Esophagus muscularis mucosa (tissue), 4 donors: ENCODE data around the gene PAK4. TPM values are rescaled to one million over a fixed set of nuclear protein-coding genes. Genes with fewer than 3 reads are reported as not detected.

ENCODE experiments used
- DNase-seq: peaks from one replicate; pipeline ENCODE4 v3.0.0-alpha.2; 2017; ENCODE audit errors: extremely low spot score
- H3K27ac ChIP-seq, 4 donors: fragments of 200-600 bp; sonication (generic); replicated peaks in 1 of 4; 1 replicate in 3 of 4; 2 replicates in 1 of 4; pipeline ENCODE4 v1.5.1; 2016 to 2019; ENCODE audit warnings: mild to moderate bottlenecking in 1 of 4
- H3K27me3 ChIP-seq, 4 donors: fragments of 200-600 bp; sonication (generic); one replicate each; pipeline versions ENCODE4 v1.5.1 to v1.6.0; 2016 to 2019
- H3K36me3 ChIP-seq, 4 donors: fragments of 200-600 bp; sonication (generic); one replicate each; pipeline ENCODE4 v1.5.1; 2016 to 2019
- H3K4me1 ChIP-seq, 4 donors: fragments of 200-600 bp; sonication (generic); one replicate each; pipeline ENCODE4 v1.5.1; 2016 to 2019
- H3K4me3 ChIP-seq, 4 donors: fragments of 200-600 bp; sonication (generic); 1 replicate in 2 of 4; 2 replicates in 2 of 4; pipeline ENCODE4 v1.5.1; 2016 to 2019; ENCODE audit warnings: mild to moderate bottlenecking in 4 of 4, moderate library complexity in 1 of 4
- H3K9me3 ChIP-seq, 4 donors: fragments of 200-600 bp; sonication (generic); 1 replicate in 3 of 4; 2 replicates in 1 of 4; pipeline ENCODE4 v1.5.1; 2016 to 2019
- CTCF ChIP-seq, 3 experiments: fragments of 200-600 bp in 2 of 3; fragments of 450-650 bp in 1 of 3; sonication (generic) in 2 of 3; IDR thresholded peaks; one replicate each; pipeline ENCODE4 v1.5.1; 2017 to 2019; ENCODE audit warnings: antibody characterized with exemption in 3 of 3, mild to moderate bottlenecking in 2 of 3, moderate library complexity in 1 of 3
- EP300 ChIP-seq: sonication (generic); formaldehyde crosslinking; IDR thresholded peaks from one replicate; pipeline ENCODE4 v1.6.1; 2017; ENCODE audit warnings: antibody characterized with exemption
- POLR2A ChIP-seq: fragments of 450-650 bp; IDR thresholded peaks from one replicate; pipeline ENCODE4 v1.6.1; 2017; ENCODE audit warnings: antibody characterized with exemption, moderate library complexity, mild to moderate bottlenecking, low read depth
- POLR2AphosphoS5 ChIP-seq, 2 donors: sonication (generic); formaldehyde crosslinking; IDR thresholded peaks; one replicate each; pipeline ENCODE4 v1.6.1; 2017; ENCODE audit warnings: antibody characterized with exemption in 2 of 2
- whole genome bisulfite sequencing: methylation state at CpG from one replicate; pipeline ENCODE4 v1.1.5; 2018; 5-methylcytosine and 5-hydroxymethylcytosine counted together
- intact Hi-C: fragments of 100-400 bp; cut with DNase I; formaldehyde crosslinking; loops from one replicate; pipeline ENCODE4 v1.15.1; 2023
- total RNA-seq, 4 donors: library from RNA; depleted of rRNA; stranded (reverse); fragments of >200 nt; gene quantifications; one replicate each; pipeline versions ENCODE4 v1.1.0 to v1.2.1, GENCODE V29; 2016

Gene PAK4
- total RNA-seq, 4 donors from 2014 or later, result 8.3 to 18.4 (median 11.0) TPM

GRCh38 chr19:39138221-39139211 lies 12.9 kb downstream of the PAK4 start:
- intact Hi-C loops, result no loop called here
- no peak for DNase-seq
- 97% methylated on average over 12 of the region's 20 CpGs for WGBS

GRCh38 chr19:39139305-39139874 lies 13.8 kb downstream of the PAK4 start:
- TF ChIP-seq EP300 (no peak), CTCF (IDR thresholded peaks at IDR 0.05) (no peak), POLR2A (no peak), POLR2AphosphoS5 (IDR thresholded peaks at IDR 0.05) (no peak)
- WGBS, result 70% methylated on average over 8 of the region's 8 CpGs
- H3K27ac ChIP-seq, result peak overlapping the region in 2 of 4 donors; percentile 6 to 37
- intact Hi-C loops, result no loop called here
- no peak for DNase-seq
- peaks cover 18 to 71% (median 61%) of the 10 kb centered on the region in 4 donors for H3K4me1 ChIP-seq
- H3K9me3 ChIP-seq, result no peaks in the 10 kb centered on the region
- H3K27me3 ChIP-seq, result no peaks in the 10 kb centered on the region
- no peak overlapping the region for H3K4me3 ChIP-seq
- H3K36me3 ChIP-seq, result no peaks in the 10 kb centered on the region

More at GRCh38 chr19:39138221-39139211, 12.9 kb downstream of the PAK4 start:
- Histone ChIP-seq H3K9me3 (no peaks in the 10 kb centered on the region), H3K27me3 (no peaks in the 10 kb centered on the region), H3K4me1 (peaks cover 19 to 71% (median 60%) of the 10 kb centered on the region in 4 donors), H3K27ac (peak overlapping the region in 2 of 4 donors; percentile 26 to 37), H3K36me3 (no peaks in the 10 kb centered on the region), H3K4me3 (no peak overlapping the region)
- TF ChIP-seq CTCF (IDR thresholded peaks at IDR 0.05), result no peak
- no peak for TF ChIP-seq POLR2A
- no peak for TF ChIP-seq EP300
- TF ChIP-seq POLR2AphosphoS5 (IDR thresholded peaks at IDR 0.05), result no peak

- no peak overlapping the region for H3K4me3 ChIP-seq
- no peaks in the 10 kb centered on the region for H3K36me3 ChIP-seq
- peaks cover 24 to 76% (median 67%) of the 10 kb centered on the region in 4 donors for H3K4me1 ChIP-seq
- 42% methylated on average over 7 of the region's 7 CpGs for WGBS
- intact Hi-C loops, result no loop called here
- no peaks in the 10 kb centered on the region for H3K9me3 ChIP-seq
- peak overlapping the region in 2 of 4 donors; percentile 23 to 37 for H3K27ac ChIP-seq
- TF ChIP-seq CTCF (IDR thresholded peaks at IDR 0.05), result no peak
- DNase-seq, result no peak
- H3K27me3 ChIP-seq, result no peaks in the 10 kb centered on the region
Measured at GRCh38 chr19:39139971-39140453, 14.4 kb downstream of the PAK4 start.

- DNase-seq, result no peak
- intact Hi-C loops, result no loop called here
- WGBS, result 81% methylated on average over 1 of the region's 5 CpGs
- Histone ChIP-seq H3K27me3 (no peaks in the 10 kb centered on the region), H3K4me1 (peaks cover 30 to 82% (median 72%) of the 10 kb centered on the region in 4 donors), H3K27ac (peak overlapping the region in 1 of 4 donors; percentile 23), H3K36me3 (no peaks in the 10 kb centered on the region), H3K9me3 (no peaks in the 10 kb centered on the region), H3K4me3 (no peak overlapping the region)
- TF ChIP-seq POLR2A, result no peak
- TF ChIP-seq EP300, result no peak
- TF ChIP-seq CTCF (IDR thresholded peaks at IDR 0.05), result no peak
- TF ChIP-seq POLR2AphosphoS5 (IDR thresholded peaks at IDR 0.05), result no peak
Measured at GRCh38 chr19:39140594-39140993, 15.0 kb downstream of the PAK4 start.
